HepG2 (cell line): ENCODE results near the gene KANTR. TPM values are rescaled to one million over a fixed set of nuclear protein-coding genes. Genes with fewer than 3 reads are reported as not detected.
A peak's percentile ranks its signal among the peaks of the same experiment; 100 is the strongest.

Source experiments
- ATAC-seq: fragments of 200-7000 bp; cut with Tn5 transposase; 3 replicates; pipeline ENCODE4 v1.9.1; 2020; ENCODE audit warnings: mild to moderate bottlenecking, moderate library complexity
- BruUV-seq: library from RNA; stranded (reverse); fragments of 400-500 nt; replicated peaks from 2 replicates; lab custom pipeline; 2021; lab: Mats Ljungman, UMichigan
- CTCF ChIA-PET: fragments of 300-600 bp; formaldehyde crosslinking; extraction: SDS; loops from one replicate; lab custom pipeline; 2021; ENCODE audit warnings: low total read pairs, inconsistent platforms, low intra/inter-chr PET ratio; lab: Yijun Ruan, JAX
- POLR2A ChIA-PET: fragments of 350-600 bp; sonication (Branson Sonifier 250); formaldehyde crosslinking; loops from one replicate; lab custom pipeline; 2020; ENCODE audit warnings: antibody characterized with exemption, inconsistent platforms; lab: Yijun Ruan, JAX
- DNase-seq: peaks from one replicate; pipeline ENCODE4 v3.0.0-alpha.2; 2015; ENCODE audit warnings: low spot score
- FAIRE-seq: peaks from 3 replicates; lab custom pipeline; 2011; peaks lifted over from hg19 to GRCh38; lab: Jason Lieb, UNC
- H2AFZ ChIP-seq: one replicate; pipeline ENCODE4 v1.6.1; 2011; ENCODE audit warnings: low read length, inconsistent platforms
- H3K27ac ChIP-seq: fragments of 300-600 bp; 3 replicates; pipeline ENCODE4 v1.8.0; 2011; ENCODE audit warnings: mixed run types, mild to moderate bottlenecking, mixed read lengths, low read length, inconsistent platforms; ENCODE audit not compliant: insufficient read depth; ENCODE audit errors: extremely low read length
- H3K27me3 ChIP-seq, 2 experiments: fragments of 200-600 bp in 1 of 2; 2 replicates in 1 of 2; 3 replicates in 1 of 2; pipeline versions ENCODE4 v1.6.0 to v1.8.0; 2011; ENCODE audit warnings: low read length in 2 of 2, mild to moderate bottlenecking in 2 of 2, moderate library complexity in 2 of 2, inconsistent platforms in 1 of 2; ENCODE audit not compliant: insufficient read depth in 2 of 2, control insufficient read depth in 1 of 2
- H3K36me3 ChIP-seq, 2 experiments: fragments of 200-600 bp in 1 of 2; replicated peaks in 1 of 2; 2 replicates in 1 of 2; 3 replicates in 1 of 2; pipeline versions ENCODE4 v1.5.1 to v1.8.0; 2011; ENCODE audit warnings: low read length in 2 of 2, inconsistent platforms in 1 of 2; ENCODE audit not compliant: insufficient read depth in 2 of 2, control insufficient read depth in 1 of 2
- H3K4me1 ChIP-seq: 2 replicates; pipeline ENCODE4 v1.5.1; 2012; ENCODE audit warnings: low read length, inconsistent platforms; ENCODE audit not compliant: insufficient read depth
- H3K4me2 ChIP-seq: 2 replicates; pipeline ENCODE4 v1.6.0; 2011; ENCODE audit warnings: low read depth, low read length, inconsistent platforms
- H3K4me3 ChIP-seq, 3 experiments: fragments of 200-600 bp in 1 of 3; sonication (generic), shearing (Covaris generic) in 1 of 3; replicated peaks in 1 of 3; 2 replicates each; pipeline ENCODE4 v1.5.1; 2011 to 2016; ENCODE audit warnings: low read length in 3 of 3, inconsistent platforms in 2 of 3, low read depth in 2 of 3, mild to moderate bottlenecking in 2 of 3, control low read depth in 1 of 3, mixed read lengths in 1 of 3; ENCODE audit not compliant: insufficient read depth in 1 of 3
- H3K79me2 ChIP-seq: one replicate; pipeline ENCODE4 v1.6.1; 2011; ENCODE audit warnings: low read length, inconsistent platforms; ENCODE audit not compliant: insufficient read depth
- H3K9ac ChIP-seq: 2 replicates; pipeline ENCODE4 v1.6.0; 2011; ENCODE audit warnings: mild to moderate bottlenecking, low read depth, low read length, inconsistent platforms; ENCODE audit not compliant: insufficient read depth
- H3K9me3 ChIP-seq: 2 replicates; pipeline ENCODE4 v1.5.1; 2012; ENCODE audit warnings: mild to moderate bottlenecking, low read length
- H4K20me1 ChIP-seq: 2 replicates; pipeline ENCODE4 v1.6.0; 2011; ENCODE audit warnings: inconsistent platforms, mild to moderate bottlenecking, low read length, moderate library complexity; ENCODE audit not compliant: insufficient read depth
- ELF1 ChIP-seq: sonication (generic); formaldehyde crosslinking; IDR thresholded peaks from 2 replicates; pipeline ENCODE4 v1.4.0; 2020; ENCODE audit warnings: missing genetic modification reagents
- KDM1A ChIP-seq: IDR thresholded peaks from 2 replicates; pipeline ENCODE4 v1.6.1; 2016; ENCODE audit warnings: missing compliant biosample characterization
- RNF2 ChIP-seq: fragments of 450-650 bp; conservative IDR thresholded peaks from 2 replicates; pipeline ENCODE4 v1.6.1; 2016; ENCODE audit warnings: low read depth
- SIX1 ChIP-seq: sonication (generic); formaldehyde crosslinking; IDR thresholded peaks from 2 replicates; pipeline ENCODE4 v1.4.0; 2020; ENCODE audit warnings: missing genetic modification reagents, borderline replicate concordance
- YEATS4 ChIP-seq: sonication (generic); formaldehyde crosslinking; IDR thresholded peaks from 2 replicates; pipeline ENCODE4 v1.4.0; 2020; ENCODE audit warnings: missing genetic modification reagents, borderline replicate concordance
- ZNF761 ChIP-seq: sonication (generic); formaldehyde crosslinking; conservative IDR thresholded peaks from 2 replicates; pipeline ENCODE4 v1.4.0; 2020; ENCODE audit warnings: mild to moderate bottlenecking, missing genetic modification reagents
- ZNF781 ChIP-seq: sonication (generic); formaldehyde crosslinking; IDR thresholded peaks from 2 replicates; pipeline ENCODE4 v1.5.1; 2020; ENCODE audit warnings: borderline replicate concordance, mild to moderate bottlenecking, missing genetic modification reagents; ENCODE audit errors: not compliant biosample characterization
- WGBS: methylation state at CpG from one replicate; pipeline ENCODE4 v1.1.6; 2017; ENCODE audit warnings: low lambda C conversion rate; 5-methylcytosine and 5-hydroxymethylcytosine counted together
- in situ Hi-C: cut with HindIII; loops from 2 replicates; pipeline ENCODE4 v1.10.0; 2017; ENCODE audit warnings: low pct_unique_long_range_greater_than_20kb; ENCODE audit not compliant: extremely low pct_ligation_motif_present
- intact Hi-C: fragments of 100-400 bp; cut with micrococcal nuclease; formaldehyde crosslinking; loops from one replicate; pipeline ENCODE4 v1.10.0; 2022; ENCODE audit not compliant: unreplicated experiment
- polyA plus RNA-seq, 8 experiments: library from polyadenylated mRNA; depleted of rRNA in 3 of 8; stranded (reverse) in 7 of 8; unstranded in 1 of 8; fragments of >200 nt; fragmentation: Illumina TruSeq in 4 of 8; extraction: Trizol in 4 of 8; gene quantifications; 2 replicates each; pipeline versions ENCODE4 v1.2.1 to v1.2.3, GENCODE V29; 2011 to 2016; ENCODE audit warnings: low read depth in 4 of 8, missing spikeins in 1 of 8, mixed read lengths in 1 of 8; ENCODE audit not compliant: insufficient read depth in 1 of 8
- total RNA-seq, 5 experiments: library from RNA; depleted of rRNA; stranded (reverse); fragments of >200 nt; fragmentation: Illumina TruSeq; extraction: Trizol; gene quantifications; 2 replicates each; pipeline ENCODE4 v1.2.3, GENCODE V29; 2016; ENCODE audit warnings: low read depth in 1 of 5
- TF ChIP-seq, protein P1 (sequence below): fragments of 450-650 bp; IDR thresholded peaks from 2 replicates; pipeline ENCODE4 v1.6.1; 2016
- TF ChIP-seq, protein P2 (sequence below): sonication (generic); formaldehyde crosslinking; IDR thresholded peaks from 2 replicates; pipeline ENCODE4 v1.5.0; 2020; ENCODE audit warnings: missing genetic modification reagents

Gene KANTR
- total and polyA plus RNA-seq, 2 of the 13 experiments (the other 11 are each of a cell fraction or from before 2014, with no cell fraction given): 4.4 to 9.0 TPM

DNA sequence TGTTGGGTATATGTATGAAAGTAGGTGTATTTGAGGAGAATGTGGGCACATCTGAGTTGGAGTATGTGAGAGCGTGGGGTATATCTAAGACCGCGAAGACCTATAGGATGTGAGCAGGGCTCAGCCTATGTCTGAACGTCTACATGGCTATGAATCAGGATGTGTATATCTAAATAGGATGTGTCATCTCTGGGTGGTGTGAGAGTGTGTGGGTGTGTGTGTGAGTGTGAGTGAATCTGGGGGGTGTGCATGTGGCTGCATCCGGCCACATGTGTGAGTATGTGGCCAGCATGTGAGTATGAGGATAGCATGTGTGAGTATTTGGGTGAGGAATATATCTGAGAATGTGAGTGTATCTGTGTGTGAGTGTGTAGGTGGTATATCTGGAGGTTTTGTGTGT is 37.6 kb upstream of the KANTR start:
- Histone ChIP-seq H3K4me2 (no peak overlapping the region), H3K27me3 (no peaks in the 10 kb centered on the region), H3K36me3 (no peaks in the 10 kb centered on the region), H2AFZ (no peak overlapping the region), H3K9me3 (no peaks in the 10 kb centered on the region), H3K9ac (no peak overlapping the region), H3K4me1 (no peaks in the 10 kb centered on the region), H3K79me2 (no peaks in the 10 kb centered on the region), H3K27ac (no peak overlapping the region), H4K20me1 (no peaks in the 10 kb centered on the region), H3K4me3 (no peak overlapping the region)
- in situ Hi-C loops (no loop called here), intact Hi-C loops (no loop called here)
- TF ChIP-seq ZNF781 (CRISPR knock-in tag): no peak
- TF ChIP-seq, protein P1, sequence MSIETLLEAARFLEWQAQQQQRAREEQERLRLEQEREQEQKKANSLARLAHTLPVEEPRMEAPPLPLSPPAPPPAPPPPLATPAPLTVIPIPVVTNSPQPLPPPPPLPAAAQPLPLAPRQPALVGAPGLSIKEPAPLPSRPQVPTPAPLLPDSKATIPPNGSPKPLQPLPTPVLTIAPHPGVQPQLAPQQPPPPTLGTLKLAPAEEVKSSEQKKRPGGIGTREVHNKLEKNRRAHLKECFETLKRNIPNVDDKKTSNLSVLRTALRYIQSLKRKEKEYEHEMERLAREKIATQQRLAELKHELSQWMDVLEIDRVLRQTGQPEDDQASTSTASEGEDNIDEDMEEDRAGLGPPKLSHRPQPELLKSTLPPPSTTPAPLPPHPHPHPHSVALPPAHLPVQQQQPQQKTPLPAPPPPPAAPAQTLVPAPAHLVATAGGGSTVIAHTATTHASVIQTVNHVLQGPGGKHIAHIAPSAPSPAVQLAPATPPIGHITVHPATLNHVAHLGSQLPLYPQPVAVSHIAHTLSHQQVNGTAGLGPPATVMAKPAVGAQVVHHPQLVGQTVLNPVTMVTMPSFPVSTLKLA: peak; percentile 75
- WGBS: 43% methylated on average over 5 of the region's 5 CpGs
- ATAC-seq (no peak), FAIRE-seq (no peak), DNase-seq (no peak)
- ChIA-PET POLR2A (no interaction called here), CTCF (no interaction called here)
- BruUV-seq: no TSS peak

DNA sequence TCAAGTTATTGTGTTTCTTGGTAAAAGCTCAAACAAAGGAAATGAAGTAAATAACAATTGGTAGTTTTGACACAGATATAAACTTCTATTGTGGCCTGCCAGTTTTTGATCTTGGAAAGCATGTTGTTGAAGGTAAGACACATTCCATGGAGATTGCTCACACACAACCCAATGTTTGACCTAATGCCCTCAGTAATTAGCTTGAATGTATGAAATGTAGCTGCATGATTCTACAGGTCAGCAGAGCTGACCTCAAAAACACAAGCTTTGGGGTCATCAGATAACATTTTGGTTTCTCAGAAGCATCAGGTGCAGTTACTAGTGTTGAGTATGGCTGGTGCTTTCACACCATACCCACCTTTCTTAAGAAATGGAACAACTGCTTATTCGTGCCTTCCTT is 28.8 kb upstream of the KANTR start:
- intact Hi-C loops: no loop called here

More for the DNA sequence above, 28.8 kb upstream of the KANTR start:
- ChIA-PET POLR2A (no interaction called here), CTCF (no interaction called here)
- DNase-seq (no peak), ATAC-seq (no peak), FAIRE-seq (no peak)
- Histone ChIP-seq H3K9me3 (no peaks in the 10 kb centered on the region), H3K27me3 (no peaks in the 10 kb centered on the region), H3K4me2 (no peak overlapping the region), H3K4me1 (no peaks in the 10 kb centered on the region), H3K4me3 (no peak overlapping the region), H3K79me2 (no peaks in the 10 kb centered on the region), H2AFZ (no peak overlapping the region), H3K9ac (no peak overlapping the region), H4K20me1 (no peaks in the 10 kb centered on the region), H3K27ac (no peak overlapping the region), H3K36me3 (no peaks in the 10 kb centered on the region)
- BruUV-seq: no TSS peak
- WGBS: 29% methylated on average over 1 of the region's 1 CpG
- TF ChIP-seq RNF2 (no peak), ZNF761 (CRISPR knock-in tag) (no peak), YEATS4 (CRISPR knock-in tag) (no peak), ELF1 (CRISPR knock-in tag) (no peak), SIX1 (CRISPR knock-in tag) (no peak), KDM1A (CRISPR knock-in tag) (no peak)
- TF ChIP-seq, protein P2, sequence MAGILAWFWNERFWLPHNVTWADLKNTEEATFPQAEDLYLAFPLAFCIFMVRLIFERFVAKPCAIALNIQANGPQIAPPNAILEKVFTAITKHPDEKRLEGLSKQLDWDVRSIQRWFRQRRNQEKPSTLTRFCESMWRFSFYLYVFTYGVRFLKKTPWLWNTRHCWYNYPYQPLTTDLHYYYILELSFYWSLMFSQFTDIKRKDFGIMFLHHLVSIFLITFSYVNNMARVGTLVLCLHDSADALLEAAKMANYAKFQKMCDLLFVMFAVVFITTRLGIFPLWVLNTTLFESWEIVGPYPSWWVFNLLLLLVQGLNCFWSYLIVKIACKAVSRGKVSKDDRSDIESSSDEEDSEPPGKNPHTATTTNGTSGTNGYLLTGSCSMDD (CRISPR knock-in tag): no peak
- in situ Hi-C loops: no loop called here
